Astrocyte (in vitro differentiated cells and primary cell): Measurements from ENCODE around the gene FAM241B. TPM values are rescaled to one million over a fixed set of nuclear protein-coding genes. Genes with fewer than 3 reads are reported as not detected.

ENCODE experiments used
- DNase-seq: peaks from one replicate; pipeline ENCODE4 v3.0.0-alpha.2; 2010; ENCODE audit warnings: low read depth
- FAIRE-seq: peaks from 2 replicates; lab custom pipeline; 2011; peaks lifted over from hg19 to GRCh38; lab: Jason Lieb, UNC
- H2AFZ ChIP-seq: 2 replicates; pipeline ENCODE4 v1.6.0; 2012; ENCODE audit warnings: low read depth, low read length, inconsistent platforms
- H3K27ac ChIP-seq: 2 replicates; pipeline ENCODE4 v1.5.1; 2011; ENCODE audit warnings: low read depth, low read length, inconsistent platforms
- H3K27me3 ChIP-seq: 2 replicates; pipeline ENCODE4 v1.6.0; 2011; ENCODE audit warnings: low read length, inconsistent platforms; ENCODE audit not compliant: insufficient read depth
- H3K36me3 ChIP-seq: 2 replicates; pipeline ENCODE4 v1.5.1; 2011; ENCODE audit warnings: low read length, inconsistent platforms; ENCODE audit not compliant: insufficient read depth
- H3K4me1 ChIP-seq: 2 replicates; pipeline ENCODE4 v1.5.1; 2011; ENCODE audit warnings: low read length, inconsistent platforms; ENCODE audit not compliant: insufficient read depth
- H3K4me2 ChIP-seq: 2 replicates; pipeline ENCODE4 v1.6.0; 2012; ENCODE audit warnings: low read length, inconsistent platforms
- H3K4me3 ChIP-seq: 2 replicates; pipeline ENCODE4 v1.5.1; 2011; ENCODE audit warnings: low read depth, mild to moderate bottlenecking, low read length, inconsistent platforms; ENCODE audit not compliant: insufficient read depth
- H3K79me2 ChIP-seq: 2 replicates; pipeline ENCODE4 v1.6.0; 2012; ENCODE audit warnings: mild to moderate bottlenecking, low read length, inconsistent platforms; ENCODE audit not compliant: insufficient read depth
- H3K9ac ChIP-seq: 2 replicates; pipeline ENCODE4 v1.6.0; 2012; ENCODE audit warnings: mild to moderate bottlenecking, low read length, inconsistent platforms
- H3K9me3 ChIP-seq: 2 replicates; pipeline ENCODE4 v1.5.1; 2012; ENCODE audit warnings: low read depth, mild to moderate bottlenecking, low read length, inconsistent platforms; ENCODE audit not compliant: insufficient read depth
- H4K20me1 ChIP-seq: 2 replicates; pipeline ENCODE4 v1.6.0; 2012; ENCODE audit warnings: low read length, inconsistent platforms; ENCODE audit not compliant: insufficient read depth
- H3K27ac Mint-ChIP-seq: one replicate; pipeline ENCODE4 v1.8.0; 2021; ENCODE audit warnings: mild to moderate bottlenecking, mixed read lengths; ENCODE audit not compliant: unreplicated experiment
- H3K27me3 Mint-ChIP-seq: one replicate; pipeline ENCODE4 v1.8.0; 2021; ENCODE audit warnings: low read depth, mixed read lengths; ENCODE audit not compliant: unreplicated experiment
- H3K36me3 Mint-ChIP-seq: one replicate; pipeline ENCODE4 v1.8.0; 2021; ENCODE audit warnings: low read depth, mixed read lengths; ENCODE audit not compliant: unreplicated experiment
- H3K4me1 Mint-ChIP-seq: one replicate; pipeline ENCODE4 v1.8.0; 2021; ENCODE audit warnings: low read depth, mixed read lengths; ENCODE audit not compliant: unreplicated experiment
- H3K4me3 Mint-ChIP-seq: one replicate; pipeline ENCODE4 v1.8.0; 2021; ENCODE audit warnings: mild to moderate bottlenecking, moderate library complexity, mixed read lengths; ENCODE audit not compliant: unreplicated experiment
- H3K9me3 Mint-ChIP-seq: one replicate; pipeline ENCODE4 v1.8.0; 2021; ENCODE audit warnings: mild to moderate bottlenecking, mixed read lengths; ENCODE audit not compliant: unreplicated experiment
- EZH2 ChIP-seq: IDR thresholded peaks from 2 replicates; pipeline ENCODE4 v1.6.1; 2012; ENCODE audit warnings: mild to moderate bottlenecking, low read length, inconsistent platforms; ENCODE audit not compliant: insufficient read depth
- total RNA-seq: library from RNA; stranded (reverse); gene quantifications from 2 replicates; pipeline ENCODE4 v1.2.1, GENCODE V29; 2021
- TF ChIP-seq, protein P1 (sequence below): IDR thresholded peaks from 2 replicates; pipeline ENCODE4 v1.5.1; 2011; ENCODE audit warnings: low read depth, mild to moderate bottlenecking, inconsistent platforms, low read length, moderate library complexity; ENCODE audit not compliant: insufficient read depth

FAM241B gene
- total RNA-seq, 1 donor from 2014 or later = 4.4 TPM

DNA sequence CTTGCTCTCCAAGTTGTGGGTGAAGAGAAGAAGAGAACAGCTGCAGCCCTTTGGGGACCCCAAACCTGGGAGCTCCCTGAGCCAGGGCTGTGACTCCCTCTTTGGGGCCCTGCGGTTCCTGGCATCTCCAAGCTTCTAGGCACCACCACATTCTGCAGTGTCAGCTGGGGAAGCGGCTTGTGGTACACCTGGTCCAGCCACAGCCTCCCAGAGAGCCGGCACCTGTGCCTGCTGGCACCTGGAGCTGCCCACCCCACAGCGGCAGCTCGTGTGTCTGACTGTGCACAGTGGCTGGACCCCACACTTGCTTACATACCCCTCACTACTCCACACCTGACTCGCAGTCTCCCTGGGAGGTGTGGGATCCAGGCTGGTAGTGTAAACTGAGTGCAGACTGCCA is 23.5 kb downstream of the FAM241B start:
- Mint-ChIP-seq H3K9me3 (no peaks in the 10 kb centered on the region), H3K4me1 (peaks cover 4% of the 10 kb centered on the region), H3K27ac (no peak overlapping the region), H3K4me3 (no peak overlapping the region), H3K36me3 (no peaks in the 10 kb centered on the region), H3K27me3 (peaks cover 51% of the 10 kb centered on the region)
- no peak overlapping the region for H3K4me3 ChIP-seq
- H3K36me3 ChIP-seq = no peaks in the 10 kb centered on the region
- no peaks in the 10 kb centered on the region for H3K79me2 ChIP-seq
- no peaks in the 10 kb centered on the region for H3K4me1 ChIP-seq
- FAIRE-seq (no peak), DNase-seq (no peak)
- no peak overlapping the region for H3K9ac ChIP-seq
- no peaks in the 10 kb centered on the region for H4K20me1 ChIP-seq
- H2AFZ ChIP-seq = no peak overlapping the region
- H3K4me2 ChIP-seq = no peak overlapping the region
- H3K27me3 ChIP-seq = peaks cover 15% of the 10 kb centered on the region
- H3K27ac ChIP-seq = no peak overlapping the region
- TF ChIP-seq EZH2 = no peak
- H3K9me3 ChIP-seq = peaks cover 4% of the 10 kb centered on the region

DNA sequence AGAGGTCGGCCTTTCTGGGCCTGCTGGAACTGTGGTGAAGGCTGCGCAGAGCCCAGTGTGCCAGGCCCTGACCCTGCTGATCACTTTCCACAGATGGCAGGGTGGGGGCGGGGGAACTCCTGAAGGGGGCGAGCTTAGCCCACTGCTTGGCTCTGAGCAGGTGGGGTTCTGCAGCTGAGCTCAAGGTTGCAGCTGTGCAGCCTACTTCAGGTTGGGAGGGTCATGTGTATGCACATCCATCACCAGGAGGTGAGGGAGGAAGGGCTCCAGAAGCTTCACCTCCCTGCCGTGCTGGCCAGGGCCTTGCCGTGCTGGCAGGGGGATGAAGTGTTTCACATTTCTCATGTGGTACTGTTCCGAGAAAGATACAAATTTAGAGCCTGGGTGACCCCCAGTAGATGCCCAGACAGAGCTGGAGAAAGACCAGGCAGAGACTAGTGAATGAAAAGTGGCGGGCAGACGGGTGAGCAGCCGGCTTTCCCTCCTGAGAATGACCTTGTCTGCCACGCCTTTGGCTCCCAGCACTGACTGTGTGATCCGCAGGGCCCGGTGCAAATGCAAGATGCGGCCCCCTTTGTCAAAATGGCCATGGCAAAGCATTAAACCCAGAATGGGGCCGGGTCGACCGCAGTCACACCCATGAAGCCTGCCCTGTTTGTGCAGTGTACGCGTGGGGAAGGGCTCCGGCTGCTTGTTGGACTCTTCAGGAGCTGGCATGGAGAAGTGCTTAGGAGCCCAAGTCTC is 25.2 kb downstream of the FAM241B start:
- Histone ChIP-seq H3K9ac (no peak overlapping the region), H3K27ac (no peak overlapping the region), H3K79me2 (no peaks in the 10 kb centered on the region), H4K20me1 (no peaks in the 10 kb centered on the region), H3K9me3 (peaks cover 4% of the 10 kb centered on the region), H3K27me3 (peaks cover 15% of the 10 kb centered on the region), H3K36me3 (no peaks in the 10 kb centered on the region), H3K4me2 (no peak overlapping the region), H3K4me3 (no peak overlapping the region), H2AFZ (no peak overlapping the region), H3K4me1 (no peaks in the 10 kb centered on the region)
- H3K27me3 Mint-ChIP-seq = peaks cover 46% of the 10 kb centered on the region
- DNase-seq (no peak), FAIRE-seq (no peak)
- H3K9me3 Mint-ChIP-seq = no peaks in the 10 kb centered on the region
- H3K27ac Mint-ChIP-seq = no peak overlapping the region
- no peak for TF ChIP-seq EZH2
- TF ChIP-seq, protein P1, sequence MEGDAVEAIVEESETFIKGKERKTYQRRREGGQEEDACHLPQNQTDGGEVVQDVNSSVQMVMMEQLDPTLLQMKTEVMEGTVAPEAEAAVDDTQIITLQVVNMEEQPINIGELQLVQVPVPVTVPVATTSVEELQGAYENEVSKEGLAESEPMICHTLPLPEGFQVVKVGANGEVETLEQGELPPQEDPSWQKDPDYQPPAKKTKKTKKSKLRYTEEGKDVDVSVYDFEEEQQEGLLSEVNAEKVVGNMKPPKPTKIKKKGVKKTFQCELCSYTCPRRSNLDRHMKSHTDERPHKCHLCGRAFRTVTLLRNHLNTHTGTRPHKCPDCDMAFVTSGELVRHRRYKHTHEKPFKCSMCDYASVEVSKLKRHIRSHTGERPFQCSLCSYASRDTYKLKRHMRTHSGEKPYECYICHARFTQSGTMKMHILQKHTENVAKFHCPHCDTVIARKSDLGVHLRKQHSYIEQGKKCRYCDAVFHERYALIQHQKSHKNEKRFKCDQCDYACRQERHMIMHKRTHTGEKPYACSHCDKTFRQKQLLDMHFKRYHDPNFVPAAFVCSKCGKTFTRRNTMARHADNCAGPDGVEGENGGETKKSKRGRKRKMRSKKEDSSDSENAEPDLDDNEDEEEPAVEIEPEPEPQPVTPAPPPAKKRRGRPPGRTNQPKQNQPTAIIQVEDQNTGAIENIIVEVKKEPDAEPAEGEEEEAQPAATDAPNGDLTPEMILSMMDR = no peak
- peaks cover 4% of the 10 kb centered on the region for H3K4me1 Mint-ChIP-seq
- no peak overlapping the region for H3K4me3 Mint-ChIP-seq
- no peaks in the 10 kb centered on the region for H3K36me3 Mint-ChIP-seq

DNA sequence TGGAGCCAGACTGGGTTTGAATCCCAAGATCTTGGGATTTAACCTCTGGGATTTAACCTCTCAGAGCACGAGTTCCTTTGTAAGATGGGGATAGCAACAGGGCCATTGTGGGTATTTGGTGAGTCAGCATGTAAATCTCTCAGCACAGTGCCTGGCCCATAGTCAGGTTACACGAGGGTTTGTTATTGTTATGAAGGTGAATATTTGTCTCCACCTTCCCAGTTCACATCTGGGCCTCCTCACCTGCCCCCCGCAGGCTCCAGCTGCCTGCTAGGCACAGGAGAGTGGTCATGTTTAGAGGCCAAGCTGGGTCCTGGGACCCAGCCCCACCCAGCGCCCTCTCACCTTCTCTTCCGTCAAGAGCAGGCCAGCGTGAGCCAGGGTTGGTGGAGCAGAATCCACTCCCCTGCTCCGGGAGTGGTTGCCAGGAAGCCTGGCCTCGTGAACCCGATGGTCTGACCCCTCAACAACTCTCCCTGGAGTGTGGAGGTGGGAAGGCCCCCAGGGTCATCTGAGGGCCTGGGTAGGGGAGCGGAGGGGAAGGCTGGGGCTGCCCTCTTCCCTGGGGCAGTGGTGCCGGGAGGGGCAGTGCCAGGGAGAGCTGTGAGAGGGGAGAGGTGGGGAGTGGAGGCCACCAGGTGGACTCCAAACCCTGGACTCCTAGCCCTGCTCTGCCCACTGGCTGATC is 26.0 kb downstream of the FAM241B start:
- Histone ChIP-seq H3K79me2 (no peaks in the 10 kb centered on the region), H3K9ac (no peak overlapping the region), H3K9me3 (peaks cover 4% of the 10 kb centered on the region), H2AFZ (no peak overlapping the region), H3K36me3 (no peaks in the 10 kb centered on the region), H3K4me1 (no peaks in the 10 kb centered on the region), H3K4me3 (no peak overlapping the region), H3K27me3 (peaks cover 15% of the 10 kb centered on the region), H3K27ac (no peak overlapping the region), H3K4me2 (no peak overlapping the region), H4K20me1 (no peaks in the 10 kb centered on the region)
- Mint-ChIP-seq H3K36me3 (no peaks in the 10 kb centered on the region), H3K27ac (no peak overlapping the region), H3K27me3 (peaks cover 46% of the 10 kb centered on the region), H3K9me3 (no peaks in the 10 kb centered on the region), H3K4me1 (peaks cover 4% of the 10 kb centered on the region), H3K4me3 (no peak overlapping the region)
- DNase-seq = no peak
- no peak for FAIRE-seq
- TF ChIP-seq, protein P1 = no peak
- TF ChIP-seq EZH2 = no peak
